Neural cell (in vitro differentiated cells): ENCODE measurements around the gene EXTL1. TPM values are rescaled to one million over a fixed set of nuclear protein-coding genes. Genes with fewer than 3 reads are reported as not detected.

ENCODE experiments used
- H2AFZ ChIP-seq: fragments of 200-600, 300-800 bp; sonication (generic), shearing (Covaris generic); 2 replicates; pipeline ENCODE4 v1.6.0; 2014; ENCODE audit warnings: low read depth, mild to moderate bottlenecking, antibody characterized with exemption, low read length, moderate library complexity
- H3F3A ChIP-seq: fragments of 200-600 bp; shearing (Covaris generic); 2 replicates; pipeline ENCODE4 v1.6.1; 2016; ENCODE audit warnings: mild to moderate bottlenecking, moderate library complexity, mixed read lengths, antibody characterized with exemption, low read length; ENCODE audit not compliant: insufficient read depth, poor library complexity, severe bottlenecking
- H3K27ac ChIP-seq: fragments of 200-600, 300-800 bp; sonication (generic), shearing (Covaris generic); 2 replicates; pipeline ENCODE4 v1.5.1; 2014; ENCODE audit warnings: mild to moderate bottlenecking, low read length, moderate library complexity
- H3K27me3 ChIP-seq: fragments of 300-800, 200-600 bp; sonication (generic), shearing (Covaris generic); 2 replicates; pipeline ENCODE4 v1.6.0; 2014; ENCODE audit warnings: mild to moderate bottlenecking, low read depth, low read length, moderate library complexity; ENCODE audit not compliant: insufficient read depth
- H3K36me3 ChIP-seq: fragments of 300-800, 200-600 bp; sonication (generic), shearing (Covaris generic); 2 replicates; pipeline ENCODE4 v1.5.1; 2014; ENCODE audit warnings: mild to moderate bottlenecking, antibody characterized with exemption, low read length, moderate library complexity; ENCODE audit not compliant: insufficient read depth
- H3K4me2 ChIP-seq: fragments of 300-800, 200-600 bp; sonication (generic), shearing (Covaris generic); 2 replicates; pipeline ENCODE4 v1.6.0; 2014; ENCODE audit warnings: mild to moderate bottlenecking, low read length
- H3K4me3 ChIP-seq: fragments of 300-800, 200-600 bp; sonication (generic), shearing (Covaris generic); 2 replicates; pipeline ENCODE4 v1.5.1; 2014; ENCODE audit warnings: mild to moderate bottlenecking, low read length, moderate library complexity
- H3K79me2 ChIP-seq: fragments of 200-600 bp; shearing (Covaris generic); replicated peaks from 2 replicates; pipeline ENCODE4 v1.6.0; 2014; ENCODE audit warnings: mild to moderate bottlenecking, low read length, moderate library complexity; ENCODE audit not compliant: insufficient read depth
- H3K9ac ChIP-seq: fragments of 300-800, 200-600 bp; sonication (generic), shearing (Covaris generic); 2 replicates; pipeline ENCODE4 v1.6.1; 2016; ENCODE audit warnings: mild to moderate bottlenecking, low read length, mixed read lengths
- H3K9me2 ChIP-seq: fragments of 200-600 bp; shearing (Covaris generic); 2 replicates; pipeline ENCODE4 v1.6.1; 2016; ENCODE audit warnings: mild to moderate bottlenecking, low read length, mixed read lengths; ENCODE audit not compliant: insufficient read depth
- H3K9me3 ChIP-seq: fragments of 200-600, 300-800 bp; sonication (generic), shearing (Covaris generic); 2 replicates; pipeline ENCODE4 v1.6.1; 2016; ENCODE audit warnings: mild to moderate bottlenecking, mixed run types, low read length, moderate library complexity, mixed read lengths
- H4K20me1 ChIP-seq: fragments of 200-600 bp; shearing (Covaris generic); 2 replicates; pipeline ENCODE4 v1.6.1; 2016; ENCODE audit warnings: mild to moderate bottlenecking, mixed run types; ENCODE audit not compliant: insufficient read depth
- CTCF ChIP-seq: fragments of 450-650 bp; IDR thresholded peaks from 2 replicates; pipeline ENCODE4 v1.5.1; 2014; ENCODE audit warnings: antibody characterized with exemption, mild to moderate bottlenecking, moderate library complexity; ENCODE audit not compliant: poor library complexity, severe bottlenecking
- EP300 ChIP-seq: fragments of 450-650 bp; conservative IDR thresholded peaks from 2 replicates; pipeline ENCODE4 v1.6.1; 2014; ENCODE audit warnings: antibody characterized with exemption, mild to moderate bottlenecking, moderate library complexity; ENCODE audit not compliant: poor library complexity, severe bottlenecking
- EZH2 ChIP-seq: fragments of 200-600, 300-800 bp; shearing (Covaris generic), sonication (generic); IDR thresholded peaks from 2 replicates; pipeline ENCODE4 v1.6.1; 2014; ENCODE audit warnings: antibody characterized with exemption, low read length, borderline replicate concordance, mild to moderate bottlenecking; ENCODE audit not compliant: insufficient read depth, poor library complexity, severe bottlenecking
- MXI1 ChIP-seq: fragments of 450-650 bp; conservative IDR thresholded peaks from 2 replicates; pipeline ENCODE4 v1.6.1; 2014; ENCODE audit warnings: antibody characterized with exemption, mild to moderate bottlenecking; ENCODE audit not compliant: poor library complexity, severe bottlenecking
- POLR2AphosphoS5 ChIP-seq: IDR thresholded peaks from 2 replicates; pipeline ENCODE4 v1.6.1; 2012
- RAD21 ChIP-seq: fragments of 450-650 bp; conservative IDR thresholded peaks from 2 replicates; pipeline ENCODE4 v1.6.1; 2014; ENCODE audit warnings: antibody characterized with exemption, mild to moderate bottlenecking, moderate library complexity
- REST ChIP-seq: IDR thresholded peaks from 2 replicates; pipeline ENCODE4 v1.6.1; 2012; ENCODE audit warnings: borderline replicate concordance
- SMC3 ChIP-seq: fragments of 450-650 bp; conservative IDR thresholded peaks from 2 replicates; pipeline ENCODE4 v1.6.1; 2014; ENCODE audit warnings: antibody characterized with exemption, mild to moderate bottlenecking, moderate library complexity; ENCODE audit not compliant: poor library complexity
- TAF1 ChIP-seq: IDR thresholded peaks from 2 replicates; pipeline ENCODE4 v1.6.1; 2012; ENCODE audit warnings: low read depth
- polyA plus RNA-seq: library from polyadenylated mRNA; depleted of rRNA; stranded (reverse); fragments of >200 nt; gene quantifications from 2 replicates; pipeline ENCODE4 v1.2.3, GENCODE V29; 2014

Gene EXTL1
- polyA plus RNA-seq, 1 donor from 2014 or later: 2.7 TPM

- Histone ChIP-seq H3K4me3 (peak overlapping the region; percentile 93), H3K27me3 (no peaks in the 10 kb centered on the region), H3K36me3 (no peaks in the 10 kb centered on the region), H3K27ac (peak overlapping the region; percentile 73), H3K79me2 (no peaks in the 10 kb centered on the region), H3K9ac (peak overlapping the region; percentile 82), H4K20me1 (no peaks in the 10 kb centered on the region), H3K9me3 (no peaks in the 10 kb centered on the region), H3F3A (no peaks in the 10 kb centered on the region), H2AFZ (peak overlapping the region; percentile 94), H3K4me2 (peak overlapping the region; percentile 56), H3K9me2 (no peaks in the 10 kb centered on the region)
- peak; percentile 1 for TF ChIP-seq MXI1
- TF ChIP-seq EP300: no peak
- TF ChIP-seq POLR2AphosphoS5: no peak
- peak; percentile 80 for TF ChIP-seq SMC3
- peak; percentile 98 for TF ChIP-seq CTCF
- TF ChIP-seq RAD21: peak; percentile 82
Measured at GRCh38 chr1:26035959-26036755, 14.6 kb downstream of the EXTL1 start.

GRCh38 chr1:26036756-26037281 is 15.2 kb downstream of the EXTL1 start:
- Histone ChIP-seq H3K27ac (no peak overlapping the region), H2AFZ (no peak overlapping the region), H3K79me2 (no peaks in the 10 kb centered on the region), H3K9ac (no peak overlapping the region), H3F3A (no peaks in the 10 kb centered on the region), H4K20me1 (no peaks in the 10 kb centered on the region), H3K9me2 (no peaks in the 10 kb centered on the region), H3K4me3 (no peak overlapping the region), H3K36me3 (no peaks in the 10 kb centered on the region), H3K4me2 (no peak overlapping the region), H3K9me3 (no peaks in the 10 kb centered on the region), H3K27me3 (no peaks in the 10 kb centered on the region)
- TF ChIP-seq REST (no peak), MXI1 (no peak), RAD21 (no peak), SMC3 (no peak), EP300 (no peak), TAF1 (no peak), CTCF (no peak), EZH2 (no peak), POLR2AphosphoS5 (no peak)
